GM18951 (cell line): ENCODE measurements around the gene CMYA5.
"Not testable (repeated sequence)": the region's sequence is repeated elsewhere in the genome, so short reads cannot be mapped to it uniquely, and the experiment has no call there.

Experiments
- POLR2A ChIP-seq: IDR thresholded peaks from 4 replicates; pipeline ENCODE4 v1.6.1; 2011; ENCODE audit warnings: mild to moderate bottlenecking; ENCODE audit not compliant: insufficient read length, insufficient read depth; ENCODE audit errors: extremely low read depth
- in situ Hi-C: fragments of 300-500 bp; cut with MboI; formaldehyde crosslinking; loops from one replicate; pipeline ENCODE4 v1.12.0; 2022; ENCODE audit warnings: low sequenced_read_pairs, mixed read lengths, inconsistent platforms; ENCODE audit not compliant: unreplicated experiment

CMYA5 gene

DNA sequence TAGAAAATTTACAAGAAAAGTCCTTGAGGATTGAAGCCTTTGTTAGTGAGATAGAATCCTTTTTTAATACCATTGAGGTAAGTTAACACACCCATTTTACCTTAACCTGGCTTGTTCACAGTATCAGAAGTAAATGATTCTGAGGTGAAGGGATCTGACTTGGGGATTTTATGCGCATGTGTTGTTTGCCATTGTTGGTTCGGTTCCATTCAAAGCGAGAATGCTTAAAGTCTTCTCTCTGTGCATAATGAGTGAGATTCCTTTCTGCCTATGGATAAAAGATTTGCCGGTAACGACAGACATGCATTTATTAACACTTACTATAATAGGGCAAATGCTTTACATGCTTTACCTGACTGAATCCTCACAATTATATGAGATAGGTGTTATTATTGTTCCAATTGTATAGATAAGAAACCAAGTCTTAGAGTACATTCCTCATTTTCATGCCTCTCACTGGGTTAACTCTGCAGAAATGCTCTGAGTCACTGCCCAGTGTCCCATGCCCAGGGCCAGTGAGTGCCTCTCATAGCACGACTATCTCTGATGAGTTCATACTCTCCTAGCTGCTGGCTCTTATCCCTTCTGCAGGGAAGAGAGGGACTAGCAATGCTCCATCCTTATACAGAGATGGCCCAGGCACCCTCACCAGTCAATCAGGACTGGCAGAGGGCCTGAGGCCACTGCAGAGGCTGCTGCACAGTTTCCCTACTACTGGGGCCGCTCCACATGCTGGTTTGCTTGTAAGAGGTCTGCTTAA is 54.4 kb downstream of the CMYA5 start:
- TF ChIP-seq POLR2A: no peak
- in situ Hi-C loops: no loop called here

DNA sequence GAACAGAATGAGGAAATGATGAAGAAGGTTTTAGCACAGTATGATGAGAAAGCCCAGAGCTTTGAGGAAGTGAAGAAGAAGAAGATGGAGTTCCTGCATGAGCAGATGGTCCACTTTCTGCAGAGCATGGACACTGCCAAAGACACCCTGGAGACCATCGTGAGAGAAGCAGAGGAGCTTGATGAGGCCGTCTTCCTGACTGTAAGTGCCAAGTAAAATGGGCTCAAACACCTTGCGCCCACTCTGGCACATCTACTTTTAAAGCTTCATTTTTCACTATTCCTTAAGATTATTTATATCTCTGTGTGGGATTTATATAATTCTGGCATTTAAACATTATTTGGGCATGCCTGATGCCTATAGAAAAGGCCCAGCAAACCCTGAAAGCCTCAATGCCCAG is 55.6 kb downstream of the CMYA5 start:
- in situ Hi-C loops: no loop called here
- TF ChIP-seq POLR2A: no peak

DNA sequence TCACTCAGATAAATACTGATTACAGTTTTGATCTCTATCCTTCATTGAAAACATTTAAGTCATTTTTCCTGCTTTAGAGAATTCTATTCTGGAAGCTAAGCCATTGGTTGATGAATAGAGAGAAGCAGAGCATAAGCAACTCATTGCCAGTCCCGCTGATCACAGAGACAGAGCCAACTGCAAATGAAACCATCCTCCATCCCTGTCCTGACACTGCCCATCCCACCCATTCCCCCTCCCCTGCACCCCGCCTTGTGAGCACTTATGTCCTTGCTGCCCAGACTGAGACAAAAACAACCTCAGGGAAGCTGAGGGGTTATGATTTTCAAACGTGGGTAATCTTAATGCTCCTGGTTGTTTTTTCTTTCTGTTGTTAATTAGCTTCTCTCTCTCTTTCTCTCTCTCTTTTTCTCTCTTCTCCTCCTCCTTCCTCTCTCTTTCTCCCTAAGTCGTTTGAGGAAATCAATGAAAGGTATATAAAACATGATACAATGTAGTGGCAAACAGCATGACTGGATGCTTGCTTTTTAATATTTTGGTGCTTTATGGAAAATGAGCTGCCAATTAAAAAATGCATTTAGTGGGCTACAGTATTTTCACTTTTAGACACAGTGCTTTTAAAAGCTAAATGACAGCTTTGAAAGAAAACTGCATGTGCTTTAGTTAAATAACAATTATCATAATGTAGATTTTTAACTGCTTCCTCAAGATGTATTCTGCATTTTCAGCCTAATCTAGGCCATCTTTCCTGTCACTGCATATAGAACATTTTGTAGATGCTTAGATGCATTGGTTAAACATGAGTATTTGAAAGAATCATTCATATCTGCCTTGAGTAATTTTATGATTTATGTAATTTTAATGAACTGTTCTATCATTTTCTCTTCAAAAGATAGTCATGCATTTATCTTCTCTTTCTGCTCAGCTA is 57.3 kb downstream of the CMYA5 start:
- in situ Hi-C loops: no loop called here
- no peak for TF ChIP-seq POLR2A

DNA sequence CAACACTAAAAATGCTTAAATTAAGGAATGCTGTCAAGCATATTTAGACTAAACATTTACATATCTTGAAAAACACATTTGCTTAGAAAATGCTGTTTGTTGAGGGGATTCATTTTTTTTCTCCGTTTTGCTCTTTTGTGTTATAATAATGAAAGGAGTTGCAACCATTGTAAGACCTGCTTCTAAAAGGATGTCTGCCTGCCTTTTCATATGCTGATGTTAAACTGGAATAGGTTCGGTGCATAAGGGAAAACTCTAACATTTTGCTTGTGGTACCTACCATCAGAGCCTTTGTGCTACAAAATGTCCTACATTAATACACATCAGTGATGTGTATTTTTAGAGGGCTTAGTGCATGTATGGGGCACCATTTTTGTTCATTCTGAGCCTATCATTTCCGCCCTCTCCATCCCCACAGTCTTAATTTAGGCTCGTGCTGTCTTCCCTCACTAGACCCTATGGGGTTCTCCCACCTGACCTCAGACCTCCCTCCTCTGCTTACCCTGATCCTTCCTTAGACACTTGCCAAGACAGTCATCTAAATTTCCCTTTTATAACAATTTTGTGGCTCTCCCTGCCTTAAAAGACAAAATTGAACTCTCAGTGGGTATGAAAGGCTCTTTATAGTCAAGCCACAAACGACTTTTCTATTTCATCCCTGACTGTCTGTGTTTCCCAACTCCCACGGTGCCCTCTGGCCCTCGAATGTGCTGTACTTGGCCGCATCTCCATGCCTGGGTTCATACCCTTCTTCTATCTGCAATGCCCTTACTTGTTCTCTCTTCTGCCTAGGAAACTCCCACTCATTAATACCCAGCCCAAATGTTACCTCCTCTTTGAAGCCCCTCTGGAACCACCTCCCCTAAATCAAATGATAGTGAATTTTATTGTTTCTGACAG is 61.2 kb downstream of the CMYA5 start:
- no peak for TF ChIP-seq POLR2A
- in situ Hi-C loops: no loop called here

DNA sequence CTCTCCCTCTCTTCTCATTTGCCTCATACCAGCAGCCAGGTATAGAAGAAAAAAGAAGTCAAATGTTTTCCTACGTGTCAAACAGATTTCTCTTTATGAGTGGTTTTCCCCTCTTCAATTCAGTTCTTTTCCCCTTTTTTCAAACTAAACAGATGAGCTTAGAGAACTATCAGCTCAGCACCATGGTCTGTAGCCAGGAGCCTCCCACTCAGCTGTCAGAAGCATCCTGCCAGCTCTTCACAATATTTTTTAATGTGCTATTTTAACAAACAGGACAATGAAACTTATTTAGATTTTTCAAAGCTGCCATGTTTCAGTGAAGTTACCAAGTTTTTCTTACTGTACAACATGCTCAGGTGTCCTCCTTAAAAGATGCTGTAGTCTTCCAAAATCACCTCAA is 63.5 kb downstream of the CMYA5 start:
- in situ Hi-C loops: no loop called here
- no peak for TF ChIP-seq POLR2A

DNA sequence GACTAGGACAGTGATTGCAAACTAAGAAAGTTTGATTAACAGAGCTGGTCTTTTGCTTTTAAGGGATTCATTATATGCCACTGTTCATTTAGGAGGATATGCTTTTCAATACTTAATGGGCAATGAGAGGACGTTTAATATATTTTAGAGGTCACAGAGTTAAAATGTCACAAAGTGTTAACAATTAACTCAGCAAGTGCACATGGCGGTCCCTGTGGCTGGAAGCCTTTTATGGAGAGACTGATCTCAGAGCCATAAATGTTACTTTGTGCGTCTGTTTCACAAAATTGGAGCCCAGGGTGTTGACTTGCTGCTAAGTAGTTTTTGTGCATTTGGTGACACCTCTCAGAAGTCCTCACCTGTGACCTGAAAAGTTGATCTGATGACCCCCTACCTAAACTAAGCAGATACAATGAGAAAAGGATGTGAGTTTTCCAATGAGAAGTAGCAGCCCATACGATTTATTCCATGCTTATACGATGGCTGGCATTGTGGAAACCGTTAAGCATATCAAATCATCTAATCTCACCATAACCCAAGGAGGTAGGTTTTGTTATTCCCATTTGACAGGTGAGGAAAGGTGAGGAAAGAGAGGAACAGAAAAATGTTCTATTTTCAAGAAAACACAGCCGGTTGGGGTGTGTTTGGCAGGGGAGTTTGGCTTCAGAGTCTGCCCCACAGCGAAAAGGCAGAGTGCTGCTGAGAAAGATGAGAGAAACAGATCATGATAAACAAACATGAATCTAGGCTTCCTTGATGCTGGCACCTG is 64.4 kb downstream of the CMYA5 start:
- in situ Hi-C loops: no loop called here
- TF ChIP-seq POLR2A: no peak

DNA sequence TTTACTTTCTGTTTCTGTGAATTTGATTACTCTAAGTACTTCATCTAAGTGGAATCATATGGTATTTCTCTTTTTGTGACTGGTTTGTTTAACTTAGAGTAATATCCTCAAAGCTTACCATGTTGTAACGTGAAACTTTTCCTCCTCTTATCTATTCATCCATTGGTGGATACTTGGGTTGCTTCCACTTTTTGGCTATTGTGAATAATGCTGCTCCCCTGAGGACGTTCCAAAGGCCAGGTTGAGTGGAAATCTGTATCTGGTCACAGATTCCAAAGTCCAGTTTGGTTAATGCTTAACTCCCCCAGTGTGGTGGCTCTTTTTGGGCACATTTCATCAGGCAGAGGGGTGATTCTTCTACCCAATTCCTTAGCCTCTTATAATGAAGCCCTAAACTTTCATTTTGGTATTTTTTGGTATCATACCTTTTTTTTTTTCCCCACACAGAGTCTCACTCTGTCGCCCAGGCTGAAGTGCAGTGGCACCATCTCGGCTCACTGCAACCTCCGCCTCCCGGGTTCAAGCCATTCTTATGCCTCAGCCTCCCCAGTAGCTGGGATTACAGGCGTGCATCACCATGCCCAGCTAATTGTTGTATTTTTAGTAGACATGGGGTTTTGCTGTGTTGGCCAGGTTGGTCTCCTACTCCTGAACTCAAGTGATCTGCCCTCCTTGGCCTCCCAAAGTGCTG is 65.4 kb downstream of the CMYA5 start:
- in situ Hi-C loops: no loop called here
- TF ChIP-seq POLR2A: no peak

DNA sequence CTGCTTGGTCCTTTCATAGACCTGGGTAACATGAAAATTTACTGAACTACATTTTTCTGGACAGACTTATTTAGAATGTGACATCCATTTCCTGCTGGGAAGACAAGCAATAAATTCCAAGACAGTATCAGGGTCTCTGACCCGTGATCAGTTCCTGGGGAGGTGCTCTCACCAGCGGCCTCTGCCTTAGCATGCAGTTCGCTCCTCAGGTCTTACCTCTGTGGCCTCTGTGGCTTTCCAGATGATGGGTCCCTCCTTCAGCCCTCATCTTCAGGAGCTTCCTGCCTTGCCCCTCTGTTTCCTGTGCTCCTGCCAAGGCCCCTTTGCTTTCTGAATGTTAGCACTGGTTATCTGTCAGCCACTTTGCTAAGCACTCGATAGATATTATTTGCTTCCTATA is 66.4 kb downstream of the CMYA5 start:
- in situ Hi-C loops: no loop called here
- TF ChIP-seq POLR2A: no peak

DNA sequence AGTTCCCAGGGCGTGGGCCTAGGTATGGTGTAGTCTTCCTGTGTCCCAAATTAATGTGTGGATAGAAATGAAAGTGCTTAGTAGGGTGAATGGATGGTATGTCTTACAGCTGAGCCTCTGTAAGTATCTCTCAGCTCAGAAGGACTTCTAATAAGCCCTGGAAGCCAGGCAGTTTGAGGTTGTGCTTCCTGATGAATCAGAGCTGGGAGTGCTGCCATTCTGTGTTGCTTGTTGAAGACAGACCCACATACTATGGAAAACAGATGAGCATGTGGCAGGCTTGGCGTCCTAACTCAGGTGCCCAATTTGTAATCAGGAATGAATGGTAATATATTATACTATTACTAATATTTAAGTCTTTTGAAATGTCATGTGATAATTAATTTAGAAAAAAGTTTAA is 69.8 kb downstream of the CMYA5 start:
- no peak for TF ChIP-seq POLR2A
- in situ Hi-C loops: no loop called here

DNA sequence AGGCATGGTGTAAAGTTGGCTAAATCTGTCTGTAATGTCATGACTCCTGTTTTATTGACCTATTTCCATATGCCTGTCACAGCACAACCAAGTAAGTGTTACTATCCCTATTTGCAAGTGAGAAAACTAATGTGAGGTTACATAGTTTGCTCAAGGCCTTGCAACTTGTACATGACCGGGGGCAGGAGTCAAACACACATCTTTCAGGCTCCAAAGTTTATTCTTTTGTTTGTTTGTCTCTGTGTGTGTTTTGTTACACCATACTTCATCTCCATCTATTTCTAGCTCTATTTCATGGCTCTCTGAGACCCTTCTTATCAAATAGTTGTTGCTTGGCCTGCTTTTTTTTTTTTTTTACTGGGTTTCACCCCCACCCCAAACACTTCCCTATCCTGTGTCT is 70.2 kb downstream of the CMYA5 start:
- in situ Hi-C loops: no loop called here
- TF ChIP-seq POLR2A: no peak

DNA sequence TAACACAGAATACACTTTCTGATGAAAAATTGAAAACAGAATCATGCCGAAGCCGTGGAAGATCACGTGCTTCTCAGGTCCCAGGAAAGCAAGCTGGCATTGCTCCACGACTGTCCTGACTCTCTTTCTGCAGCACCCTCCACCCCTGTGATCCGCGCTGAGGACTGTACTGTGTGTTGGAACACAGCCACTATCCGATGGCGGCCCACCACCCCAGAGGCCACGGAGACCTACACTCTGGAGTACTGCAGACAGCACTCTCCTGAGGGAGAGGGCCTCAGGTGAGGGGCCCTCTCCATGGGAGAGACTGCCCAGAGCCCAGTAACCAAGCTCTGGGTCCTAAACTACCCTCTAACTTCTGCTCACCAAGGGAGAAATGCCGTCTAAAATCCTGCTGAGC is 73.3 kb downstream of the CMYA5 start:
- in situ Hi-C loops: no loop called here

DNA sequence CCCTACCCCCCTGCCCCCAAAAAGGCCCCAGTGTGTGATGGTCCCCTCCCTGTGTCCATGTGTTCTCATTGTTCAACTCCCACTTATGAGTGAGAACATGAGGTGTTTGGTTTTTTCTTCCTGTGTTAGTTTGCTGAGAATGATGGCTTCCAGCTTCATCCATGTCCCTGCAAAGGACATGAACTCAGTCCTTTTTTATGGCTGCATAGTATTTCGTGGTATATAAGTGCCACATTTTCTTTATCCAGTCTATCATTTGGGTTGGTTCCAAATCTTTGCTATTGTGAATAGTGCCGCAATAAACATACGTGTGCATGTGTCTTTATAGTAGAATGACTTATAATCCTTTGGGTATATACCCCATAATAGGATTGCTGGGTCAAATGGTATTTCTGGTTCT is 74.5 kb downstream of the CMYA5 start:
- in situ Hi-C loops: not testable (repeated sequence)

More for the DNA sequence above, 73.3 kb downstream of the CMYA5 start:
- TF ChIP-seq POLR2A: no peak

DNA sequence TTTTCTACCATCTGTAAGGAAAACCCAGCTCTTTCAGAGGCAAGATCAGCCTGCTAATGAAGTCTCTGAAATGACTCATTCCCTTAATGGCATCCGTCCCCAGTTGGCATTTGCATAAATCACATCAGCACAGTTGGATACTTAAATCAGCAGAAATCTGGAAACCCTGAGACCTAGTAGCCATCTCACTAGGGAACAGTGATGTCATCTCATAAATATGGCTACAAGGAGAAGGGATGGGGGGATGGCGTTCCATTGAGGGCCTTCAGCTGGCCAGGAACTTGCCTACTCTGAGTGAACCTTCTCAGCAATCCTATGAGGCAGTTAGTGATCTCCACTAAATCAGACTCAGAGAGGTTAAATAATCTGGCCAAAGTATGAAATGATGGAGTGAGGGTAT is 81.8 kb downstream of the CMYA5 start:
- in situ Hi-C loops: no loop called here
- TF ChIP-seq POLR2A: no peak
